OCI-LY3 (cell line): ENCODE results near the gene DELE1.

Experiments used
- EZH2phosphoT487 ChIP-seq: fragments of 200-600 bp; shearing (Covaris generic); IDR thresholded peaks from 2 replicates; pipeline ENCODE4 v1.6.1; 2018; ENCODE audit warnings: antibody characterized with exemption, mixed run types, low read depth
- TF ChIP-seq, protein P1 (sequence below): fragments of 200-600, 300-600 bp; sonication (generic); IDR thresholded peaks from 2 replicates; pipeline ENCODE4 v1.5.1; 2014; ENCODE audit warnings: antibody characterized with exemption, low read length, low read depth

DNA sequence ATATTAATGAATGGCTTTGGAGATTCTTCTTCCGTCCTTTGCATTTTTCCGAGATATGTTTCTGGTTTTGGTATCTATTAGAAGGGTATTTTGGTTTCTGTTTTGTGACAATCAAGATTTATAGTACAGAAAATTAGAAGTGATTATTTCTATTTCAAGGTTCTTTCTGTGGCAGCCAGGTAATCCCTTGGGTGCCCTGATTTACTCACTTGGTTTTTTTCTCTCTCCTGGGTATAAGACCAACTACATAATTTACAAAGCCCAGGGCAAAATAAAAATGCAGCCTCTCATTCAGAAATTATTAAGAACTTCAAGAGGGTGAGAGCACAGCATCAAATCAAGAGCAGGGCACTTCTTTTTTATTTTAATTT is 43.3 kb downstream of the DELE1 start:
- TF ChIP-seq, protein P1, sequence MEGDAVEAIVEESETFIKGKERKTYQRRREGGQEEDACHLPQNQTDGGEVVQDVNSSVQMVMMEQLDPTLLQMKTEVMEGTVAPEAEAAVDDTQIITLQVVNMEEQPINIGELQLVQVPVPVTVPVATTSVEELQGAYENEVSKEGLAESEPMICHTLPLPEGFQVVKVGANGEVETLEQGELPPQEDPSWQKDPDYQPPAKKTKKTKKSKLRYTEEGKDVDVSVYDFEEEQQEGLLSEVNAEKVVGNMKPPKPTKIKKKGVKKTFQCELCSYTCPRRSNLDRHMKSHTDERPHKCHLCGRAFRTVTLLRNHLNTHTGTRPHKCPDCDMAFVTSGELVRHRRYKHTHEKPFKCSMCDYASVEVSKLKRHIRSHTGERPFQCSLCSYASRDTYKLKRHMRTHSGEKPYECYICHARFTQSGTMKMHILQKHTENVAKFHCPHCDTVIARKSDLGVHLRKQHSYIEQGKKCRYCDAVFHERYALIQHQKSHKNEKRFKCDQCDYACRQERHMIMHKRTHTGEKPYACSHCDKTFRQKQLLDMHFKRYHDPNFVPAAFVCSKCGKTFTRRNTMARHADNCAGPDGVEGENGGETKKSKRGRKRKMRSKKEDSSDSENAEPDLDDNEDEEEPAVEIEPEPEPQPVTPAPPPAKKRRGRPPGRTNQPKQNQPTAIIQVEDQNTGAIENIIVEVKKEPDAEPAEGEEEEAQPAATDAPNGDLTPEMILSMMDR = no peak
- TF ChIP-seq EZH2phosphoT487 = no peak
